ENCODE measurements around the gene SAPCD1. TPM values are rescaled to one million over a fixed set of nuclear protein-coding genes. Genes with fewer than 3 reads are reported as not detected.

Gene SAPCD1
- total RNA-seq, 2 donors from 2014 or later, result 1.7 to 8.9 TPM

DNA sequence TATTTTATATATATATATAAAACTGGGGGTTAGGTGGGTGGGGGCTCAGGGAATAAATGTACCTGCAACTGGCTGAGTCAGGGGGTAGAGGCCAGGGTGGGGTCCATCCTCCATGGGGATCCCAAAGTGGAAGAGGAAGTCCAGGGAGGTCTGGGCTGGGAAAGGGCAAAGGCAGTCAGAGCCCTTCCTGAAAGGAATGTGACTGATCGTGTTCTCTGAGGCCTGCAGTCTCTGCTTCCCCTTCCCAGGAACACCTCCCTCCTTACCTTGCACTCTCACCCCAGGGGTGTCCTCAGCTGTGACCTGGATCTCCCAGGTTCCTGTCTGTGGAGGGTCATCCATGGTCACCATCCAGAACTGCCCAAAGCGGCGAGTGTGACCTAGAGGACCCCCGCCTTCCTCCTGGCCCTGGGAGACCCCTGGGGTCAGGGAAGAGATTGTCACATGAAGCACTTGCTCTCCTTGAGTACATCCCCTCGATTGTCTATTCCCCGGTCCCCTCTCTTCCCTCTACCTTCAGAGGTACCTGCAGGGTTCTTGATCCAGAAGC is 4.7 kb downstream of the SAPCD1 start:
- intact Hi-C loops (cut with DNase I), result loop anchor here (5.0 to 10.0 kb wide), 2 partner anchors 85 to 188 kb away; partner anchors contain the start of genes LY6G5C, NELFE and SKIC2
- DNase-seq, result no peak

DNA sequence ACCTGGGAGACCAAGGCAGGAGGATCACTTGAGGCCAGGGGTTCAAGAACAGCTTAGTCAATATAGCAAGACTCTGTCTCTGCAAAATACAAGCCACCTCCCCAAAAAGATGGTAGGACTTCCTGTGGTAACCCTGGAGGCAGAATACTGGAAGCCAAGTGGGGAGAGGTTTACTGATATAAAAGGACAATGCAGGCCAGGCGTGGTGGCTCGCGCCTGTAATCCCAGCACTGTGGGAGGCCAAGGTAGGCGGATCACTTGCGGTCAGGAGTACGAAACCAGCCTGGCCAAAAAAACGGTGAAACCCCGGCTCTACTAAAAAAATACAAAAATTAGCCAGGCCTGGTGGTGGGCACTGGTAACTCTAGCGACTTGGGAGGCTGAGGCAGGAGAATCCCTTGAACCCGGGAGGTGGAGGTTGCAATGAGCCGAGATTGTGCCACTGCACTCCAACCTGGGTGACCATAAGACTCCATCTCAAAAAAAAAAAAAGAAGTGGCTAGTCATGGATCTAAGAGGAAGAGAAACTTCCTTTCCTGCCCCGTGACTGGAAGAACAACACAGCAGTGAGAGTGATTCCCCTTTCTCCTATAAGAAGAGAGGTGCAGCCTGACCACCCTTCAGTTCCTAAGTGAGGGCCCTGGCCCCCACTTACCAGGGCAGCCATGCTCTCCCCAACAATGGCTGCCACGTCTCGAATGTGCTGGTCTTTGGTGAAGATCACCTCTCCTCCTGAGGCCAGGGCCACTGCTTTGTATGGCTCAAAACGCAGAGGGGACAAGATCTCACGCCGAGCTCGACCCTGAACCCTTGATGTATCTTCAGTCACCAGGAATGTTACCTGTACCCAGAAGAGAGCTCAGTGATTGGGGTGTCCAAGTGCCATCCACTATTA is 6.2 kb downstream of the SAPCD1 start:
- H3K9me3 ChIP-seq, result no peaks in the 10 kb centered on the region
- no peak for DNase-seq
- H3K36me3 ChIP-seq, result no peaks in the 10 kb centered on the region
- no peak overlapping the region for H3K9ac ChIP-seq (ENCODE audit: low read depth in 2 of 2, low read length in 2 of 2)
- H3K4me3 ChIP-seq, result no peak overlapping the region
- H3K4me1 ChIP-seq, result no peaks in the 10 kb centered on the region
- H3K27me3 ChIP-seq, result no peaks in the 10 kb centered on the region
- H3K27ac ChIP-seq, result no peak overlapping the region
- TF ChIP-seq, protein P1, sequence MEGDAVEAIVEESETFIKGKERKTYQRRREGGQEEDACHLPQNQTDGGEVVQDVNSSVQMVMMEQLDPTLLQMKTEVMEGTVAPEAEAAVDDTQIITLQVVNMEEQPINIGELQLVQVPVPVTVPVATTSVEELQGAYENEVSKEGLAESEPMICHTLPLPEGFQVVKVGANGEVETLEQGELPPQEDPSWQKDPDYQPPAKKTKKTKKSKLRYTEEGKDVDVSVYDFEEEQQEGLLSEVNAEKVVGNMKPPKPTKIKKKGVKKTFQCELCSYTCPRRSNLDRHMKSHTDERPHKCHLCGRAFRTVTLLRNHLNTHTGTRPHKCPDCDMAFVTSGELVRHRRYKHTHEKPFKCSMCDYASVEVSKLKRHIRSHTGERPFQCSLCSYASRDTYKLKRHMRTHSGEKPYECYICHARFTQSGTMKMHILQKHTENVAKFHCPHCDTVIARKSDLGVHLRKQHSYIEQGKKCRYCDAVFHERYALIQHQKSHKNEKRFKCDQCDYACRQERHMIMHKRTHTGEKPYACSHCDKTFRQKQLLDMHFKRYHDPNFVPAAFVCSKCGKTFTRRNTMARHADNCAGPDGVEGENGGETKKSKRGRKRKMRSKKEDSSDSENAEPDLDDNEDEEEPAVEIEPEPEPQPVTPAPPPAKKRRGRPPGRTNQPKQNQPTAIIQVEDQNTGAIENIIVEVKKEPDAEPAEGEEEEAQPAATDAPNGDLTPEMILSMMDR (IDR thresholded peaks at IDR 0.05), result no peak
- intact Hi-C loops (cut with DNase I), result loop anchor here (5.0 to 10.0 kb wide), 2 partner anchors 86 to 186 kb away; partner anchors contain the start of genes LY6G5C, NELFE and SKIC2

More for the DNA sequence above, 4.7 kb downstream of the SAPCD1 start:
- H3K9me3 ChIP-seq, result no peaks in the 10 kb centered on the region
- no peaks in the 10 kb centered on the region for H3K36me3 ChIP-seq
- no peak overlapping the region for H3K9ac ChIP-seq (ENCODE audit: low read depth in 2 of 2, low read length in 2 of 2)
- TF ChIP-seq, protein P1 (IDR thresholded peaks at IDR 0.05), result no peak
- H3K27ac ChIP-seq, result no peak overlapping the region
- H3K27me3 ChIP-seq, result no peaks in the 10 kb centered on the region
- no peaks in the 10 kb centered on the region for H3K4me1 ChIP-seq
- H3K4me3 ChIP-seq, result no peak overlapping the region

DNA sequence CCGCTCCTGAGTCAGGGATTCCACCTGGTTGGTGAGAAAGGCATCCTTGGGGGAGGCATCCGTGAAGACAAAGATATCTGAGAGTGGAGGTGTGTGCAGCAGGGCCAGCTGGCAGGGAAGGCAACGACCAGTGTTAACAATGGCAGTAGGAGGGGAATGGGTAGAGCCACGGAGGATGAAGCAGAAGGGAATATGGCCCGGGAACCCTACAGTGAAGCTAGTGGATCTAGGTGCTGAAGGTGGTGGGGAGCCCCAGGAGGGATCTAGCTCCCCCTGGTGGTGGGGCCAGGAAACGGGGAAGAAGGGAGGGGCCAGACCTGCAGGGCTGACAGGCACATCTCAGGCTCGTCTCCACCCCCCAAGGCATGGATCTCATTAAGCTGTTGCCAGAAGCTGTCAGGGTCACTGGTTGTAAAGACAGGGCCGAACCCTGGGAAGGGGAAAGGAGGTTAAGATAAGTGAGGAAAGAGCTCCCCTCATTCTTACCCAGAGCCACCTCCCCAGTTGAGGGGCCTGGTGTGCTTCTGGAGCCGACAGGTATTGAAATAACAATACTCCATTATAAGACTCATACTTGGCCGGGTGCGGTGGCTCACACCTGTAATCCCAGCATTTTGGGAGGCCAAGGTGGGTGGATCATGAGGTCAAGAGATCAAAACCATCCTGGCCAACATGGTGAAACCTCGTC is 7.4 kb downstream of the SAPCD1 start:
- peak; percentile 93 for DNase-seq
- Histone ChIP-seq H3K27ac (peak overlapping the region; percentile 77), H3K27me3 (no peaks in the 10 kb centered on the region), H3K36me3 (no peaks in the 10 kb centered on the region), H3K9me3 (no peaks in the 10 kb centered on the region), H3K9ac (ENCODE audit: low read depth in 2 of 2, low read length in 2 of 2) (no peak overlapping the region), H3K4me1 (no peaks in the 10 kb centered on the region), H3K4me3 (no peak overlapping the region)
- intact Hi-C loops (cut with DNase I), result loop anchor here (5.0 to 10.0 kb wide), 3 partner anchors 62 to 185 kb away; partner anchors contain the start of genes LY6G5C, NELFE and SKIC2
- TF ChIP-seq, protein P1 (IDR thresholded peaks at IDR 0.05), result peak; percentile 93

DNA sequence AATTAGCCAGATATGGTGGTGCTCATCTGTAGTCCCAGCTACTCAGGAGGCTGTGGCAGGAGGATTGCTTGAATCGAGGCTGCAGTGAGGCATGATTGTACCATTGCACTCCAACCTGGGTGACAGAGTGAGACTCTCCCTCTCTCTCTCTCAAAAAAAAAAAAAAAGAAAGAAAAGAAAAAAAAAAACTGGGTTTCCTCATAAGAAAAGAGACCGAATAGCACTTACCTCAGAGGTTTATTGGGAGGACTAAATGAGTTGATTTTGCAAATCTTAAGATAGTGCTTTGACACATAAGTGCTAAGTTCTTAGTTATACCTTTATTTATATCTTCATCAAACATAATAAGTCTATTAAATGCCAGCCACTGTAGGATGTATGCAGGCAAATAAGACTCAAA is 8.4 kb downstream of the SAPCD1 start:
- intact Hi-C loops (cut with DNase I), result loop anchor here (5.0 kb wide), 1 partner anchor 61 kb away; no protein-coding TSS in a partner anchor
- H3K9ac ChIP-seq (ENCODE audit: low read depth in 2 of 2, low read length in 2 of 2), result no peak overlapping the region
- H3K4me1 ChIP-seq, result no peaks in the 10 kb centered on the region
- no peak for DNase-seq
- no peaks in the 10 kb centered on the region for H3K36me3 ChIP-seq
- TF ChIP-seq, protein P1 (IDR thresholded peaks at IDR 0.05), result no peak
- no peaks in the 10 kb centered on the region for H3K27me3 ChIP-seq
- peak overlapping the region; percentile 49 for H3K27ac ChIP-seq
- no peaks in the 10 kb centered on the region for H3K9me3 ChIP-seq
- H3K4me3 ChIP-seq, result no peak overlapping the region

DNA sequence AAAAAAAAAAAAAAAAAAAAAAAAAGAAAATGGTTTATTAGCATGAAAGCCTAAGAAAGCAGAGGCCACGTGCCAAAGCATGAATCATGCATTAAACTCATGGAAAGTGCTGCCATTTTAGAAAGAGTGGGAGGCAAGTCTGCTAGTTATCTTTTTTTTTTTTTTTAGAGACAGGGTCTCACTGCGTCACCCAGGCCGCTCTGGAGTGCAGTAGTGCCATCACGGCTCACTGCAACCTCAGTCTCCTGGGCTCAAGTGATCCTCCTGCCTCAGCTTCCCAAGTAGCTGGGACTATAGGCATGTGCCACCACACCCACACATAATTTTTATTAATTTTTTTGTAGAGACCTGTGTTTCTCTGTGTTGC is 9.5 kb downstream of the SAPCD1 start:
- Histone ChIP-seq H3K9ac (ENCODE audit: low read depth in 2 of 2, low read length in 2 of 2) (no peak overlapping the region), H3K9me3 (no peaks in the 10 kb centered on the region), H3K4me1 (peaks cover 3% of the 10 kb centered on the region), H3K27ac (no peak overlapping the region), H3K27me3 (no peaks in the 10 kb centered on the region), H3K36me3 (no peaks in the 10 kb centered on the region), H3K4me3 (no peak overlapping the region)
- DNase-seq, result no peak
- intact Hi-C loops (cut with DNase I), result loop anchor here (5.0 kb wide), 1 partner anchor 60 kb away; no protein-coding TSS in a partner anchor
- TF ChIP-seq, protein P1 (IDR thresholded peaks at IDR 0.05), result no peak
